DOHH2 (cell line): ENCODE measurements around the gene ADAM33.

Source experiments
- H3F3A ChIP-seq: fragments of 200-600 bp; sonication (generic), shearing (Covaris generic); 2 replicates; pipeline ENCODE4 v1.6.0; 2016; ENCODE audit warnings: antibody characterized with exemption, mild to moderate bottlenecking; ENCODE audit not compliant: control insufficient read depth, insufficient read depth
- H3K27ac ChIP-seq: fragments of 200-600 bp; sonication (generic); 2 replicates; pipeline ENCODE4 v1.5.1; 2014; ENCODE audit warnings: low read depth, mild to moderate bottlenecking, low read length, moderate library complexity
- H3K27me3 ChIP-seq: fragments of 200-600 bp; sonication (generic); 2 replicates; pipeline ENCODE4 v1.6.1; 2014; ENCODE audit warnings: mild to moderate bottlenecking, low read length, mixed read lengths; ENCODE audit not compliant: control insufficient read depth
- H3K36me3 ChIP-seq: fragments of 200-600 bp; sonication (generic); 2 replicates; pipeline ENCODE4 v1.6.1; 2014; ENCODE audit warnings: mild to moderate bottlenecking, low read length, moderate library complexity, mixed read lengths; ENCODE audit not compliant: control insufficient read depth
- H3K4me1 ChIP-seq: fragments of 200-600 bp; sonication (generic); 2 replicates; pipeline ENCODE4 v1.6.1; 2014; ENCODE audit warnings: mild to moderate bottlenecking, low read length, mixed read lengths; ENCODE audit not compliant: control insufficient read depth
- H3K4me2 ChIP-seq: fragments of 200-600 bp; sonication (generic); 2 replicates; pipeline ENCODE4 v1.6.0; 2014; ENCODE audit warnings: mild to moderate bottlenecking, low read length, moderate library complexity
- H3K4me3 ChIP-seq: fragments of 200-600 bp; sonication (generic); 2 replicates; pipeline ENCODE4 v1.5.1; 2014; ENCODE audit warnings: mild to moderate bottlenecking, low read length, mixed read lengths
- H3K79me2 ChIP-seq: fragments of 200-600 bp; sonication (generic); 2 replicates; pipeline ENCODE4 v1.6.1; 2014; ENCODE audit warnings: mild to moderate bottlenecking, low read length, mixed read lengths; ENCODE audit not compliant: control insufficient read depth
- H3K9me2 ChIP-seq: fragments of 200-600 bp; sonication (generic); replicated peaks from 2 replicates; pipeline ENCODE4 v1.6.1; 2014; ENCODE audit warnings: mild to moderate bottlenecking, low read length, mixed read lengths; ENCODE audit not compliant: control insufficient read depth
- H3K9me3 ChIP-seq: fragments of 200-600 bp; sonication (generic); 2 replicates; pipeline ENCODE4 v1.6.1; 2014; ENCODE audit warnings: antibody characterized with exemption, low read length, mixed read lengths; ENCODE audit not compliant: control insufficient read depth, insufficient read depth
- H4K20me1 ChIP-seq: fragments of 200-600 bp; sonication (generic); 2 replicates; pipeline ENCODE4 v1.6.0; 2014; ENCODE audit warnings: low read depth, mild to moderate bottlenecking, antibody characterized with exemption, low read length, moderate library complexity; ENCODE audit not compliant: control insufficient read depth, insufficient read depth
- EZH2phosphoT487 ChIP-seq: fragments of 200-600 bp; sonication (generic); IDR thresholded peaks from 2 replicates; pipeline ENCODE4 v1.6.1; 2017; ENCODE audit warnings: borderline replicate concordance, mild to moderate bottlenecking, antibody characterized with exemption, low read length, moderate library complexity, mixed read lengths
- TF ChIP-seq, protein P1 (sequence below): fragments of 200-600 bp; sonication (generic); IDR thresholded peaks from one replicate; pipeline ENCODE4 v1.5.1; 2014; ENCODE audit warnings: antibody characterized with exemption, mild to moderate bottlenecking, low read depth, low read length; ENCODE audit not compliant: poor library complexity, severe bottlenecking

The ADAM33 gene

GRCh38 chr20:3640259-3640658 is 41.6 kb downstream of the ADAM33 start:
- Histone ChIP-seq H3K4me2 (no peak overlapping the region), H3F3A (no peaks in the 10 kb centered on the region), H3K79me2 (no peaks in the 10 kb centered on the region), H3K27ac (no peak overlapping the region), H3K27me3 (no peaks in the 10 kb centered on the region), H3K9me3 (no peaks in the 10 kb centered on the region), H4K20me1 (no peaks in the 10 kb centered on the region), H3K36me3 (no peaks in the 10 kb centered on the region), H3K4me1 (no peaks in the 10 kb centered on the region), H3K4me3 (no peak overlapping the region), H3K9me2 (no peaks in the 10 kb centered on the region)
- no peak for TF ChIP-seq EZH2phosphoT487
- TF ChIP-seq, protein P1, sequence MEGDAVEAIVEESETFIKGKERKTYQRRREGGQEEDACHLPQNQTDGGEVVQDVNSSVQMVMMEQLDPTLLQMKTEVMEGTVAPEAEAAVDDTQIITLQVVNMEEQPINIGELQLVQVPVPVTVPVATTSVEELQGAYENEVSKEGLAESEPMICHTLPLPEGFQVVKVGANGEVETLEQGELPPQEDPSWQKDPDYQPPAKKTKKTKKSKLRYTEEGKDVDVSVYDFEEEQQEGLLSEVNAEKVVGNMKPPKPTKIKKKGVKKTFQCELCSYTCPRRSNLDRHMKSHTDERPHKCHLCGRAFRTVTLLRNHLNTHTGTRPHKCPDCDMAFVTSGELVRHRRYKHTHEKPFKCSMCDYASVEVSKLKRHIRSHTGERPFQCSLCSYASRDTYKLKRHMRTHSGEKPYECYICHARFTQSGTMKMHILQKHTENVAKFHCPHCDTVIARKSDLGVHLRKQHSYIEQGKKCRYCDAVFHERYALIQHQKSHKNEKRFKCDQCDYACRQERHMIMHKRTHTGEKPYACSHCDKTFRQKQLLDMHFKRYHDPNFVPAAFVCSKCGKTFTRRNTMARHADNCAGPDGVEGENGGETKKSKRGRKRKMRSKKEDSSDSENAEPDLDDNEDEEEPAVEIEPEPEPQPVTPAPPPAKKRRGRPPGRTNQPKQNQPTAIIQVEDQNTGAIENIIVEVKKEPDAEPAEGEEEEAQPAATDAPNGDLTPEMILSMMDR, result no peak

DNA sequence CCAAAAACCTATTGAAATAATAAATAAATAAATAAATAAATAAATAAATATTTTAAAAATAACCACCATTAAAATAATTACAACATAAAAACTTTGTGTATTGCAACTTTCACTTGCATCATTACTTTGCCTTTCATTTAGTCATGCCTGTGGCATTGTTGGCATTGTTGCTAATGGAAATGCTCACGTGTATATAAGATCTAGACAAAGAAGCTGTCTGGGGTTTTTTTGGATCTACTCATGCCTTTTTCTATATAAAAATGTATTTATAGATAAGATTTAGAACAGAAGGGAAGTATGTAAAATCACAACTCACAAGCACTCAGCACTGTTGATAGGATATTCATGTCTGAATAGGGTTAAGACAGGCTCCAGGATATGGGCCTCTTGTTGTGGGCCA is 46.5 kb downstream of the ADAM33 start:
- Histone ChIP-seq H3K27me3 (no peaks in the 10 kb centered on the region), H3K36me3 (no peaks in the 10 kb centered on the region), H3K27ac (no peak overlapping the region), H3K9me3 (no peaks in the 10 kb centered on the region), H3K4me1 (no peaks in the 10 kb centered on the region), H3K4me3 (no peak overlapping the region), H4K20me1 (no peaks in the 10 kb centered on the region), H3K9me2 (no peaks in the 10 kb centered on the region), H3F3A (no peaks in the 10 kb centered on the region), H3K79me2 (no peaks in the 10 kb centered on the region), H3K4me2 (no peak overlapping the region)
- TF ChIP-seq, protein P1, result no peak
- no peak for TF ChIP-seq EZH2phosphoT487

GRCh38 chr20:3633913-3634478 is 47.8 kb downstream of the ADAM33 start:
- Histone ChIP-seq H3F3A (no peaks in the 10 kb centered on the region), H3K27me3 (no peaks in the 10 kb centered on the region), H3K4me1 (no peaks in the 10 kb centered on the region), H3K9me3 (no peaks in the 10 kb centered on the region), H3K9me2 (no peaks in the 10 kb centered on the region), H3K36me3 (no peaks in the 10 kb centered on the region), H3K4me2 (no peak overlapping the region), H3K27ac (no peak overlapping the region), H3K4me3 (no peak overlapping the region), H4K20me1 (no peaks in the 10 kb centered on the region), H3K79me2 (no peaks in the 10 kb centered on the region)
- no peak for TF ChIP-seq EZH2phosphoT487

DNA sequence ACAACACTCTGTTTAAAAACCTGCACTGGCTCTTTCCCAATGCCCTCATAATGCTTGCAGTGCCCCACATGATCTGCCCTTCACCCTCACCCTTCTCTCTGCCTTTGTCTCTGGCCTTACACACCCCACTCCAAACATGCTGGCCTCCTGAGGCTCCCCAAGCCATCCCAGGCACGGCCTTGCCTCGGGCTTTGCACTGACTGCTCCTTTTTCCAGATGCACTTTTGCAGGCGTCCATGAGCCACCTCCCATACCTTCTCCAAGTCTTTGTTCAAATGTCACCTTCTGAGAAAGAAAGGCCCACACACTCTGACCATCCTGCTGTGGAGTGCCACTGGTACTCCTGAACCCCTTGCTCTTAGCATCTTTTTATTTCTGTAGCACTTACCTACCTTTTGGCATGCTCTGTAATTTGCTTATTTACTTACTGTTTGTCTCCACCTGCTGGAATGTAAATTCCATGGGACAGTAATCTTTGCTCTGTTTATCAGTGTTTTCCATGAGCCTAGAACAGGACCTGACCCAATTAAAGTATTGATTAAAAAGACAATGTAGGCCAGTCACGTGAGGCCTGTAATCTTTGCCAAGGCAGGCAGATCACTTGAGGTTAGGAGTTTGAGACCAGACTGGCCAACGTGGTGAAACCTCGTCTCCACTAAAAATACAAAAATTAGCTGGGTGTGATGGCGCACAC is 49.4 kb downstream of the ADAM33 start:
- Histone ChIP-seq H4K20me1 (no peaks in the 10 kb centered on the region), H3K9me3 (no peaks in the 10 kb centered on the region), H3K9me2 (no peaks in the 10 kb centered on the region), H3K79me2 (no peaks in the 10 kb centered on the region), H3K4me1 (no peaks in the 10 kb centered on the region), H3K27me3 (no peaks in the 10 kb centered on the region), H3K4me2 (no peak overlapping the region), H3K27ac (no peak overlapping the region), H3K36me3 (no peaks in the 10 kb centered on the region), H3K4me3 (no peak overlapping the region), H3F3A (no peaks in the 10 kb centered on the region)
- no peak for TF ChIP-seq EZH2phosphoT487
- TF ChIP-seq, protein P1, result peak; percentile 31
